HUES6 (cell line): ENCODE results near the gene GPR34.

Experiments used
- H3K27ac ChIP-seq: 2 replicates; pipeline ENCODE4 v1.7.0; 2013; ENCODE audit warnings: low read depth, mild to moderate bottlenecking, low read length, inconsistent platforms
- H3K27me3 ChIP-seq: 2 replicates; pipeline ENCODE4 v1.6.1; 2013; ENCODE audit warnings: low read length; ENCODE audit not compliant: control insufficient read depth, insufficient read depth
- H3K36me3 ChIP-seq: 2 replicates; pipeline ENCODE4 v1.6.1; 2013; ENCODE audit warnings: low read length; ENCODE audit not compliant: control insufficient read depth, insufficient read depth
- H3K4me1 ChIP-seq: 2 replicates; pipeline ENCODE4 v1.6.1; 2013; ENCODE audit warnings: low read length; ENCODE audit not compliant: control insufficient read depth, insufficient read depth
- H3K4me3 ChIP-seq: 2 replicates; pipeline ENCODE4 v1.5.1; 2013; ENCODE audit warnings: low read depth, low read length
- H3K9ac ChIP-seq: one replicate; pipeline ENCODE4 v1.6.1; 2013; ENCODE audit warnings: mild to moderate bottlenecking, low read length
- H3K9me3 ChIP-seq: 2 replicates; pipeline ENCODE4 v1.6.1; 2013; ENCODE audit warnings: low read depth, low read length; ENCODE audit not compliant: control insufficient read depth, insufficient read depth

The GPR34 gene

DNA sequence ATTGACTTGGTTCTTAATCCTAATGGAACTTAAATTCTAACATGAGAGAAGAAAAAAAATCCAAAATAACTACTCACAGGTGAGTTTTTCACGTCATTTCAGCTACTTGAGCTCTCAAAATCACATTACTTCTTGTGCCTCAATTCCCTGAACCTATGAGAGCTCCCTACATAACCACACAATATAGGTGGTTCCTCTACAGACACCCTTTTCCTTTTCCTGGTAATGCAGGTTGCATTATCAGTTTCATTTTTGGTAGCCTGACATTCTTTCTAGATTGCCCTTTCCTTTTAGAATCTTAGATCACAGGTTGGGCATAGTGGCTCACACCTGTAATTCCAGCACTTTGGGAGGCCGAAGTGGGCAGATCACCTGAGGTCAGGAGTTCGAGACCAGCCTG, 4.3 kb downstream of the GPR34 start:
- H3K4me3 ChIP-seq, result no peak overlapping the region
- H3K27ac ChIP-seq, result no peak overlapping the region
- H3K9me3 ChIP-seq, result no peaks in the 10 kb centered on the region; the same call in 1 of the 2 replicates
- no peak overlapping the region for H3K9ac ChIP-seq
- no peaks in the 10 kb centered on the region for H3K27me3 ChIP-seq
- H3K4me1 ChIP-seq, result no peaks in the 10 kb centered on the region
- no peaks in the 10 kb centered on the region for H3K36me3 ChIP-seq

DNA sequence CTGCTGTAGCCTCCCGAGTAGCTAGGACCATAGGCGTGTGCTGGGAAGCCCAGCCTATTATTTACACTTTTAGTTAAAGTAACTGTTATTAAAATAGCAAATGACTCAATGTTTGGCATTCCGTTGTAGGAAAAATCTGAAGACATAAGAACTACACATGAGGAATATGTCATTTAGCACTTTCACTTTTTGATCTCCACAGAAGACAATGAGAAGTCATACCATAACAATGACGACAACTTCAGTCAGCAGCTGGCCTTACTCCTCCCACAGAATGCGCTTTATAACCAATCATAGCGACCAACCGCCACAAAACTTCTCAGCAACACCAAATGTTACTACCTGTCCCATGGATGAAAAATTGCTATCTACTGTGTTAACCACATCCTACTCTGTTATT, 6.7 kb downstream of the GPR34 start:
- Histone ChIP-seq H3K27ac (no peak overlapping the region), H3K9ac (no peak overlapping the region), H3K9me3 (no peaks in the 10 kb centered on the region; the same call in 1 of the 2 replicates), H3K4me3 (no peak overlapping the region), H3K4me1 (no peaks in the 10 kb centered on the region), H3K36me3 (no peaks in the 10 kb centered on the region), H3K27me3 (no peaks in the 10 kb centered on the region)

DNA sequence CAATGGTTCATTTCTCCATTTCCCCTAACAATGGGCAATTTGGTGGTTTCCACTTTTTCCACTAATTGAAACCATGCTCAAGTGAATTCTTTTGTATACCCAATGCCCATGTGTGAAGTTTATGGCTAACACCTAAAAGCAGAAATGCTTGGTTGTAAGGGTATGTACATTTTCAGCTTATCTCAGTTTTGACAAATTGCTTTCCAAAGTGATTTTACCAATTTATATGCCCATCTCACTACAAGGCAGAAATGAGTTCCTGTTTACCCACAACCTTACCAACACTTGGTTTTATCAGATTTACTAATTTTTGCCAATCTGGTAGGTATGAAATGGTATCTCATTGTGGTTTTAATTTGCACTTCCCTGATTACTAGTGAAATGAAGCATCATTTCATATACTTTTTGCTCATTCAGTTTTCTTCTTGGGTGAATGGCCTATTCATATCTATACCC, 14.8 kb downstream of the GPR34 start:
- Histone ChIP-seq H3K4me3 (no peak overlapping the region), H3K27ac (no peak overlapping the region), H3K9me3 (no peaks in the 10 kb centered on the region), H3K9ac (no peak overlapping the region), H3K4me1 (peaks cover 12% of the 10 kb centered on the region), H3K27me3 (no peaks in the 10 kb centered on the region), H3K36me3 (no peaks in the 10 kb centered on the region)

DNA sequence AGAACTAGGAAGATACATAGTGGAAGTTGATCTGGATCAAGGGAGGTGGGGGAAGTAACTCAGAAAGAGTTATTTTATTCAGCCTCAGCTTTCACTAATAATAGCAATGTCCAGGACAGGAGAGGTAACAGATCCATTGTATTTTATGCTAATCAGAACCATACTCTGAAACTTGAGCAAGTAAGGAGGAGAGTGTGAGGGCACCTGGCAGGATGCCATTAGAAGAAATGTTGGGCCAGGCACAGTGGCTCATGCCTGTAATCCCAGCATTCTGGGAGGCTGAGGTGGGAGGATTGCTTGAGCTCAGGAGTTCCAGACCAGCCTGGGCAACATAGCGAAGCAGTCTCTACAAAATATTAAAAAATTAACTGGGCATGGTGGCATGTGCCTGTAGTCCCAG, 16.3 kb downstream of the GPR34 start:
- no peaks in the 10 kb centered on the region for H3K36me3 ChIP-seq
- no peak overlapping the region for H3K9ac ChIP-seq
- no peaks in the 10 kb centered on the region for H3K9me3 ChIP-seq
- H3K4me3 ChIP-seq, result no peak overlapping the region
- no peaks in the 10 kb centered on the region for H3K27me3 ChIP-seq
- no peak overlapping the region for H3K27ac ChIP-seq
- peaks cover 12% of the 10 kb centered on the region for H3K4me1 ChIP-seq

DNA sequence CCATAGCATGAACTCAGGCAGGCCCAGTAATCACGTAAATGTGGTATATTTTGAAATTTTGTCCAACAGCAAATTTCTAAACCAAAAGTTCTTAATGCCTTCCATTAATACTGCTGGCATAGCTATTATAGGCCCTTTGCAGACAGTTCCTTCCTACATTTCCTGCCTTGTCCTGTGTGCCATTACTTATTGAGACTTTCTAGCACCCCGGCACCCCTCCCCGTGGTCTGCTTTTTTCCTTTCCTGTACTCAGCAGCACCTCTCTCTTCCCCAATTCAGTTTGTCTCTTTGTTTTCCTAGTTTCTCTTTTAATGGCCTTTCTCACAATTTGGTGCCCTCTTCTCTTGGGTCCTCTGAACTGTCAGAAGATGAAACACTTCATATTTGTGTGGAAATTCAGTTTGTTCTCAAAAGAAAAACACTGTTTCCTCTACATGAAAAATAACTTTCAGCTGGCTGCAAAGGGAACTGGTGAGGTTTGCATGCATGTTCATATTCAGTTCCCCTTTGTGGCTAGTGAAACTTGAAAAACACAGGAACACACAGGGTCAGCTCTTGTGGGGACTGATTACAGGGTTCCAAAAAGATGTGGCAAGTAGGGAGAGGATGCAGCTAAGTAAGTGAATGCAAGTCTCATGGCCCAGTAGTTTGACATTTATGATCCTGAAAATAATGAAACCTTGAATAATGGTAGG, 17.1 kb downstream of the GPR34 start:
- H3K4me3 ChIP-seq, result no peak overlapping the region
- H3K36me3 ChIP-seq, result no peaks in the 10 kb centered on the region
- no peak overlapping the region for H3K9ac ChIP-seq
- peaks cover 19% of the 10 kb centered on the region for H3K4me1 ChIP-seq
- H3K27ac ChIP-seq, result no peak overlapping the region
- no peaks in the 10 kb centered on the region for H3K27me3 ChIP-seq
- H3K9me3 ChIP-seq, result no peaks in the 10 kb centered on the region

DNA sequence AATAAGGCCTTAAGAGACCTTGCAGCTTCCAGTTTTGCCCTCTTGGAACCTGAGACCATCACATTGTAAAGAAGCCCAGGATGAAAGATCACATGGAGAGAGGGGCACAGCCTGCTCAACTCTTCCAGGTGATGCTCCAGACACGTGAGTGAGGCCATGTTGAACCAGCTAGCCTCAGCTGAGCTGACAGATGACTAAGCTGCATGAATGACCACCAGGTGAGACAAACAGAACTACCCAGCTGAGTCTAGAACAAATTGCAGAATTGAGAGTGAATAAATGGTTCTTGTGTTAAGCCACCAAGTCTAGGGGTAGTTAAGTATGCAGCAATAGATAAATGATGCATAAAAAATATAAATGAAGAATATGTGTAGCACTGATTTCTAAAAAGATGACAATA, 18.4 kb downstream of the GPR34 start:
- H3K27ac ChIP-seq, result no peak overlapping the region
- H3K9ac ChIP-seq, result no peak overlapping the region
- H3K4me3 ChIP-seq, result no peak overlapping the region
- peaks cover 23% of the 10 kb centered on the region for H3K4me1 ChIP-seq
- H3K27me3 ChIP-seq, result no peaks in the 10 kb centered on the region
- no peaks in the 10 kb centered on the region for H3K9me3 ChIP-seq
- H3K36me3 ChIP-seq, result no peaks in the 10 kb centered on the region

DNA sequence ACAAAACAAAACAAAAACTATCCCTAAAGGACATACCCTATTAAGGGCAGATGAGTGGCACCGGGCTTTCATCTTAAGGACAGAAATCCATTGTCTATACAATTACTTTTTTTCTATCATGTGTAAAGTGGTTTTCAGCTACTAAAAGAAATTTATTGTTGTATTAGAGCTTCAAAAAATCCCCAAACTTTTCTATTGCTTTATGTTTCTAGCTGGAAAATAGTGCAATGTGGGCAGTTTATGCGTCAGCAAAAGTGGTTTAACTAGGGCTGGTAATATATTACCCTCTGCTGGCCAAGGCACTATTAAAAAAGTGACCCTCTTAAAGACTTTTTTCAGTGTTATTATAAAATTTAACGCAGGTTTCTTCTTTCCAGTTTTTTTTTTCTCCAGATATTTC, 19.7 kb downstream of the GPR34 start:
- H3K4me3 ChIP-seq, result no peak overlapping the region
- no peaks in the 10 kb centered on the region for H3K9me3 ChIP-seq
- H3K27ac ChIP-seq, result no peak overlapping the region
- no peaks in the 10 kb centered on the region for H3K27me3 ChIP-seq
- no peaks in the 10 kb centered on the region for H3K36me3 ChIP-seq
- H3K9ac ChIP-seq, result no peak overlapping the region
- peaks cover 23% of the 10 kb centered on the region for H3K4me1 ChIP-seq

DNA sequence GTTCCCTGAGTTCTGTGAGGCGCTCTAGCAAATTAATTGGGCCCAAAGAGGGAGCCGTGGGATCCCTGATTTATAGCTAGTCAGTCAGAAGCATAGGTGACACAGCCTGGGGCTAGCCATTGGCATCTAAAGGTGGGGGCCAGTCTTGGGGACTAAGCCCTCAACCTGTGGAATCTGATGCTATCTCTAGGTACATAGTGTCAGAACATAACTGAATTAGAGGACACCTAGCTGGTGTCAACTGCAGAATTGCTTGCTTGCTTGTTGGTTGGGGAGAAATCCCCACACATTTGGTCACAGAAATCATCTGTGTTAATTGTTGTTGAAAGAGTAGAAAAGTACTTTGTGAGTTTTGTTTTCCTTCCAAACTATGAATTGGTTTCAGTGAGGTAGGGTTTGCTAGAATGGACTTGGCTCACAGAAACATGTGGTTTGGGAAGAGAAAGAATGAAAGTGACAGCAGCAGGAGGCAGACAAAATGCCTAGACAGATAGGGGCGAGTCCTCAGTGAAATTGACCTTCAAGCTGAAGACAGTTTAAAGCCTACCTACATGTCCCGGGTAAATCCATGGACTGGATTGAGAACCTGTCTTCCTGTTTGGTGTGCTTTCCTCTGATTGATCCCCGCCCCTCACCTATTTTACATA, 22.4 kb downstream of the GPR34 start:
- H3K4me3 ChIP-seq, result no peak overlapping the region
- no peaks in the 10 kb centered on the region; the same call in 1 of the 2 replicates for H3K9me3 ChIP-seq
- no peak overlapping the region for H3K9ac ChIP-seq
- H3K36me3 ChIP-seq, result no peaks in the 10 kb centered on the region
- H3K27me3 ChIP-seq, result no peaks in the 10 kb centered on the region
- H3K27ac ChIP-seq, result no peak overlapping the region
- peaks cover 17% of the 10 kb centered on the region for H3K4me1 ChIP-seq

DNA sequence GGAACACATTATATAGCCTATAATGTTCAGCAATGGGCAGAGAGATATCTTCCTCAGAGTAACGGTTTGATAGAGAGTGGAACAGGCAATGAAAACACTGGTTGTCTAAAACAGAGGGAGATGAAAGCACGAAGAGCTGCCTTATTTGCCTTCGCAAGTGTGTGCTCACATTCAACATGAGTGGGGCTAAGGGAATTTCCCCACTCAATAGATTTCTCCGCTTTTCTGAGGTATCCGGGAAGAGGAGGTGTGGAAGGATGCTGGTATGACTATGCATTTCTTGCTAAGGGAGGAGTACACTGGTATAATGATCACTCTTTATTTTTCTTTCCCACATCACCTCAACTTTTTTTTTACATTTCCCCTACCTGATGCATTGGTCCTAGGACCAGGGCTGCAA, 27.4 kb downstream of the GPR34 start:
- Histone ChIP-seq H3K27ac (no peak overlapping the region), H3K36me3 (peaks cover 9% of the 10 kb centered on the region; the same call in 1 of the 2 replicates), H3K9me3 (peaks cover 39% of the 10 kb centered on the region), H3K27me3 (no peaks in the 10 kb centered on the region), H3K9ac (no peak overlapping the region), H3K4me1 (peaks cover 17% of the 10 kb centered on the region), H3K4me3 (no peak overlapping the region)

DNA sequence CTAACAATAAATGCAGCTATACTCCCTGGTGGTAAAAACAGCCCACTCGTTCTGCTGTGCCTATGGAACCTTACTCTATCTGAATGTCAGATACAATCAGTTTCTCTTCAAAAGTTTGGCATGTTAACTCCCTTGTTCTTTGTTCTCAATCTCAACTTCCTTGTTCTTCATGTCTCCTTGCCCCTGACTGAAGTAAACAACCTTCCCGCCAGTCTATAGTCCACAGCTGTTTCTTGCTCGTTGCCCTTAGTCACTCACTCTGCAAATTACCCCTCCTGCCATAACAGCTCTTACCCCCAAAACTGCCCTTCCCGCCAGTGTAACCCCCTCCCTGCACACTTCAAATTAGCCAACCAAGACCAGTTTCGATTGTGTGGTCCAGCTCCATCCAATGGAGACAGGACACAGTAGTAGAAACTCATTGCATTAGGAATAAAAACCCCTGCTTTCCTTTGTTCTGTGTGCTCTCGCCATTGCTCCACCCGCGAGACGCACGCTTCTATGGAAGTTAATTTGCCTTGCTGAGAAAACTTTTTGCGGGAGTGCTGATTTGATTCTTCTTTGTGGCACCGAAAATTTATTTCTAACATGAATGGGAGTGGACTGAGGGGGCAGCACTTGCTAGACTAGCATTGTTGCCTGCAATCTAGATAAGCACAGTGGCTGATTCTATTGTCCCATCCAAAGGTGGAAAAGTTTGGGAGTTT, 28.1 kb downstream of the GPR34 start:
- Histone ChIP-seq H3K9me3 (peaks cover 40% of the 10 kb centered on the region), H3K4me3 (no peak overlapping the region), H3K27me3 (no peaks in the 10 kb centered on the region)

More for the DNA sequence above, 28.1 kb downstream of the GPR34 start:
- Histone ChIP-seq H3K4me1 (peaks cover 11% of the 10 kb centered on the region), H3K27ac (no peak overlapping the region), H3K9ac (no peak overlapping the region), H3K36me3 (peaks cover 11% of the 10 kb centered on the region; the same call in 1 of the 2 replicates)
